Astrocyte of the spinal cord (primary cell): ENCODE measurements around the gene RIN1.

Experiments used
- DNase-seq: peaks from one replicate; pipeline ENCODE4 v3.0.0; 2011; ENCODE audit warnings: low read depth, low spot score
- H3K4me3 ChIP-seq: 2 replicates; pipeline ENCODE4 v1.5.1; 2011; ENCODE audit warnings: low read depth, mild to moderate bottlenecking, low read length, moderate library complexity
- CTCF ChIP-seq: IDR thresholded peaks from 2 replicates; pipeline ENCODE4 v1.5.1; 2012; ENCODE audit warnings: low read depth, mild to moderate bottlenecking, low read length, inconsistent platforms
- in situ Hi-C: cut with HindIII; loops from 2 replicates; pipeline ENCODE4 v1.10.0; 2017; ENCODE audit warnings: low sequenced_read_pairs

Gene RIN1

GRCh38 chr11:66291706-66292542 is 44.3 kb downstream of the RIN1 start, which contains the start of gene TMEM151A:
Gene TMEM151A (plus strand): TSS chr11:66291894. CDS start chr11:66292014, 120 bp downstream.
- DNase-seq = no peak
- H3K4me3 ChIP-seq = no peak within 1 kb of the TSS
- no peak for TF ChIP-seq CTCF
- in situ Hi-C loops = no loop called here

GRCh38 chr11:66291303-66291705 is 44.9 kb downstream of the RIN1 start:
- TF ChIP-seq CTCF = no peak
- H3K4me3 ChIP-seq = no peak overlapping the region
- in situ Hi-C loops = no loop called here
- DNase-seq = no peak

- no peak for DNase-seq
- in situ Hi-C loops = no loop called here
- no peak overlapping the region for H3K4me3 ChIP-seq
- no peak for TF ChIP-seq CTCF
Observed at GRCh38 chr11:66290330-66290621, 46.0 kb downstream of the RIN1 start.

GRCh38 chr11:66289548-66290329 is 46.5 kb downstream of the RIN1 start:
- no peak for TF ChIP-seq CTCF
- in situ Hi-C loops = no loop called here
- peak overlapping the region; percentile 69 for H3K4me3 ChIP-seq
- no peak for DNase-seq

GRCh38 chr11:66288671-66289547 is 47.3 kb downstream of the RIN1 start, which contains the start of gene YIF1A:
Gene YIF1A (minus strand): TSS chr11:66289143. CDS start chr11:66288985, 158 bp downstream.
- DNase-seq = peak; percentile 100
- H3K4me3 ChIP-seq = peak within 1 kb of the TSS; percentile 89
- in situ Hi-C loops = no loop called here
- no peak for TF ChIP-seq CTCF

- in situ Hi-C loops = no loop called here
- peak; percentile 7 for DNase-seq
- no peak for TF ChIP-seq CTCF
- peak overlapping the region; percentile 89 for H3K4me3 ChIP-seq
Observed at GRCh38 chr11:66287889-66288670, 48.2 kb downstream of the RIN1 start.
